ENCODE measurements around the gene TRIM2. TPM values are rescaled to one million over a fixed set of nuclear protein-coding genes. Genes with fewer than 3 reads are reported as not detected.

The TRIM2 gene
- total and polyA plus RNA-seq, 7 donors, result 1.3 to 7.1 (median 3.9) TPM

GRCh38 chr4:153257991-153258390 lies 53.7 kb downstream of the TRIM2 start:
- intact Hi-C loops (cut with DNase I), result no loop called here
- no peak overlapping the region for H3K27ac ChIP-seq
- 81 to 85% (median 83%) methylated on average over 5 of the region's 5 CpGs for WGBS, 3 donors
- no peak for TF ChIP-seq CTCF (IDR thresholded peaks at IDR 0.05)
- H3K4me3 ChIP-seq, result no peak overlapping the region
- no peak for ATAC-seq
- H3K4me1 ChIP-seq, result no peaks in the 10 kb centered on the region
- H3K36me3 ChIP-seq (ENCODE audit: insufficient read depth in 1 of 2, low read depth in 1 of 2), result no peaks in the 10 kb centered on the region
- DNase-seq, result no peak
- H3K9me3 ChIP-seq, result peaks cover 6% of the 10 kb centered on the region
- H3K27me3 ChIP-seq (ENCODE audit: insufficient read depth in 3 of 3, low read length in 2 of 3), result no peaks in the 10 kb centered on the region

GRCh38 chr4:153258750-153259149 lies 54.5 kb downstream of the TRIM2 start:
- no peak overlapping the region for H3K4me3 ChIP-seq
- H3K27ac ChIP-seq, result no peak overlapping the region
- H3K4me1 ChIP-seq, result no peaks in the 10 kb centered on the region
- no peak for TF ChIP-seq CTCF (IDR thresholded peaks at IDR 0.05)
- H3K9me3 ChIP-seq, result peaks cover 6% of the 10 kb centered on the region
- no peaks in the 10 kb centered on the region for H3K27me3 ChIP-seq (ENCODE audit: insufficient read depth in 3 of 3, low read length in 2 of 3)
- ATAC-seq (no peak), DNase-seq (no peak)
- 79 to 85% (median 83%) methylated on average over 4 of the region's 4 CpGs for WGBS, 3 donors
- H3K36me3 ChIP-seq (ENCODE audit: insufficient read depth in 1 of 2, low read depth in 1 of 2), result no peaks in the 10 kb centered on the region
- intact Hi-C loops (cut with DNase I), result no loop called here

GRCh38 chr4:153259661-153260060 lies 55.4 kb downstream of the TRIM2 start:
- peaks cover 6% of the 10 kb centered on the region for H3K9me3 ChIP-seq
- ATAC-seq (no peak), DNase-seq (no peak)
- intact Hi-C loops (cut with DNase I), result no loop called here
- no peak overlapping the region for H3K4me3 ChIP-seq
- no peaks in the 10 kb centered on the region for H3K36me3 ChIP-seq (ENCODE audit: insufficient read depth in 1 of 2, low read depth in 1 of 2)
- H3K27me3 ChIP-seq (ENCODE audit: insufficient read depth in 3 of 3, low read length in 2 of 3), result no peaks in the 10 kb centered on the region
- H3K27ac ChIP-seq, result no peak overlapping the region
- H3K4me1 ChIP-seq, result no peaks in the 10 kb centered on the region
- TF ChIP-seq CTCF (IDR thresholded peaks at IDR 0.05), result no peak
- WGBS, 3 donors, result 53 to 63% (median 59%) methylated on average over 4 of the region's 4 CpGs

- H3K4me1 ChIP-seq, result no peaks in the 10 kb centered on the region
- no peak for TF ChIP-seq CTCF (IDR thresholded peaks at IDR 0.05)
- WGBS, 3 donors, result 69 to 74% (median 72%) methylated on average over 3 of the region's 3 CpGs
- DNase-seq (no peak), ATAC-seq (no peak)
- peaks cover 6% of the 10 kb centered on the region for H3K9me3 ChIP-seq
- no peaks in the 10 kb centered on the region for H3K36me3 ChIP-seq (ENCODE audit: insufficient read depth in 1 of 2, low read depth in 1 of 2)
- intact Hi-C loops (cut with DNase I), result no loop called here
- no peaks in the 10 kb centered on the region for H3K27me3 ChIP-seq (ENCODE audit: insufficient read depth in 3 of 3, low read length in 2 of 3)
- no peak overlapping the region for H3K4me3 ChIP-seq
- no peak overlapping the region for H3K27ac ChIP-seq
Observed at GRCh38 chr4:153260132-153260531, 55.9 kb downstream of the TRIM2 start.

- intact Hi-C loops (cut with DNase I), result no loop called here
- Histone ChIP-seq H3K27ac (no peak overlapping the region), H3K9me3 (peaks cover 6% of the 10 kb centered on the region), H3K36me3 (ENCODE audit: insufficient read depth in 1 of 2, low read depth in 1 of 2) (no peaks in the 10 kb centered on the region), H3K4me3 (no peak overlapping the region), H3K4me1 (no peaks in the 10 kb centered on the region), H3K27me3 (ENCODE audit: insufficient read depth in 3 of 3, low read length in 2 of 3) (no peaks in the 10 kb centered on the region)
- ATAC-seq, result no peak
- no peak for DNase-seq
- no peak for TF ChIP-seq CTCF (IDR thresholded peaks at IDR 0.05)
- WGBS, 3 donors, result 68 to 72% (median 69%) methylated on average over 3 of the region's 3 CpGs
Observed at GRCh38 chr4:153260553-153261300, 56.5 kb downstream of the TRIM2 start.
